IMR-90 (cell line): ENCODE data around the gene SCN11A. TPM values are rescaled to one million over a fixed set of nuclear protein-coding genes. Genes with fewer than 3 reads are reported as not detected.

Source experiments
- ATAC-seq: fragments of 200-7000 bp; cut with Tn5 transposase; 2 replicates; pipeline ENCODE4 v1.9.1; 2020; ENCODE audit warnings: low read depth, mild to moderate bottlenecking, moderate library complexity
- BruUV-seq: library from RNA; stranded (reverse); fragments of 400-500 nt; replicated peaks from 2 replicates; lab custom pipeline; 2021; lab: Mats Ljungman, UMichigan
- CTCF ChIA-PET: fragments of 300-600 bp; formaldehyde crosslinking; extraction: SDS; loops from one replicate; lab custom pipeline; 2021; ENCODE audit warnings: antibody characterized with exemption; lab: Yijun Ruan, JAX
- POLR2A ChIA-PET: fragments of 300-600 bp; sonication (Branson Sonifier 250); formaldehyde crosslinking; loops from one replicate; lab custom pipeline; 2022; ENCODE audit warnings: antibody characterized with exemption; ENCODE audit not compliant: unreplicated experiment; lab: Charles Lee
- DNase-seq: peaks from one replicate; pipeline ENCODE4 v3.0.0; 2013
- H2AFZ ChIP-seq: replicated peaks from 2 replicates; pipeline ENCODE3; 2013; ENCODE audit warnings: low read length, mild to moderate bottlenecking; ENCODE audit not compliant: poor library complexity
- H2AK5ac ChIP-seq: 2 replicates; pipeline ENCODE4 v1.6.1; 2013; ENCODE audit warnings: low read depth, low read length, inconsistent platforms
- H2AK9ac ChIP-seq: replicated peaks from 2 replicates; pipeline ENCODE3; 2013; ENCODE audit warnings: mild to moderate bottlenecking, low read depth, low read length, moderate library complexity; ENCODE audit not compliant: poor library complexity
- H2BK120ac ChIP-seq: 2 replicates; pipeline ENCODE4 v1.6.1; 2013; ENCODE audit warnings: low read depth, low read length, inconsistent platforms
- H2BK15ac ChIP-seq: 3 replicates; pipeline ENCODE4 v1.6.1; 2013; ENCODE audit warnings: low read depth, low read length, inconsistent platforms
- H2BK20ac ChIP-seq: 2 replicates; pipeline ENCODE4 v1.6.1; 2013; ENCODE audit warnings: low read depth, mild to moderate bottlenecking, inconsistent platforms, low read length, moderate library complexity
- H2BK5ac ChIP-seq: 2 replicates; pipeline ENCODE4 v1.6.1; 2013; ENCODE audit warnings: mild to moderate bottlenecking, low read depth, low read length, inconsistent platforms; ENCODE audit not compliant: poor library complexity, severe bottlenecking
- H3K14ac ChIP-seq: replicated peaks from 2 replicates; pipeline ENCODE4 v1.6.1; 2013; ENCODE audit warnings: low read depth, low read length, inconsistent platforms
- H3K18ac ChIP-seq: 2 replicates; pipeline ENCODE4 v1.6.1; 2013; ENCODE audit warnings: low read depth, low read length, control low read depth
- H3K23ac ChIP-seq: 2 replicates; pipeline ENCODE4 v1.6.1; 2013; ENCODE audit warnings: low read depth, low read length, inconsistent platforms
- H3K27ac ChIP-seq: 2 replicates; pipeline ENCODE4 v1.5.1; 2013; ENCODE audit warnings: mild to moderate bottlenecking, control low read depth, low read length; ENCODE audit not compliant: insufficient read depth
- H3K27me3 ChIP-seq: 2 replicates; pipeline ENCODE4 v1.6.1; 2013; ENCODE audit warnings: low read length; ENCODE audit not compliant: control insufficient read depth, insufficient read depth
- H3K36me3 ChIP-seq: 2 replicates; pipeline ENCODE4 v1.6.1; 2013; ENCODE audit warnings: low read length, mixed read lengths; ENCODE audit not compliant: control insufficient read depth, insufficient read depth
- H3K4ac ChIP-seq: 2 replicates; pipeline ENCODE4 v1.6.1; 2013; ENCODE audit warnings: low read depth, low read length, inconsistent platforms
- H3K4me1 ChIP-seq: 2 replicates; pipeline ENCODE4 v1.6.1; 2013; ENCODE audit warnings: low read length, mixed read lengths; ENCODE audit not compliant: control insufficient read depth, insufficient read depth
- H3K4me2 ChIP-seq: 2 replicates; pipeline ENCODE4 v1.6.1; 2013; ENCODE audit warnings: low read depth, mild to moderate bottlenecking, control low read depth, low read length, moderate library complexity
- H3K4me3 ChIP-seq: 2 replicates; pipeline ENCODE4 v1.5.1; 2013; ENCODE audit warnings: low read depth, mild to moderate bottlenecking, control low read depth, low read length, moderate library complexity; ENCODE audit not compliant: insufficient read depth
- H3K56ac ChIP-seq: 2 replicates; pipeline ENCODE4 v1.6.1; 2013; ENCODE audit warnings: low read length, inconsistent platforms; ENCODE audit not compliant: insufficient read depth; ENCODE audit errors: extremely low read depth
- H3K79me1 ChIP-seq, 2 experiments: 2 replicates each; pipeline ENCODE4 v1.6.1; 2013; ENCODE audit warnings: low read length in 2 of 2, inconsistent platforms in 1 of 2, low read depth in 1 of 2
- H3K9ac ChIP-seq: 2 replicates; pipeline ENCODE4 v1.6.1; 2013; ENCODE audit warnings: low read depth, low read length, control low read depth
- H3K9me1 ChIP-seq: 2 replicates; pipeline ENCODE4 v1.6.1; 2013; ENCODE audit warnings: low read length, inconsistent platforms; ENCODE audit not compliant: insufficient read depth
- H3K9me3 ChIP-seq: 2 replicates; pipeline ENCODE4 v1.6.1; 2013; ENCODE audit warnings: low read length; ENCODE audit not compliant: control insufficient read depth, insufficient read depth
- H4K20me1 ChIP-seq: 2 replicates; pipeline ENCODE4 v1.6.1; 2013; ENCODE audit warnings: low read length, inconsistent platforms; ENCODE audit not compliant: insufficient read depth
- H4K5ac ChIP-seq: 2 replicates; pipeline ENCODE4 v1.6.1; 2013; ENCODE audit warnings: mild to moderate bottlenecking, low read depth, low read length, control low read depth
- H4K8ac ChIP-seq, 2 experiments: 2 replicates each; pipeline ENCODE4 v1.6.1; 2013; ENCODE audit warnings: low read depth in 2 of 2, low read length in 2 of 2, control low read depth in 1 of 2, inconsistent platforms in 1 of 2
- H4K91ac ChIP-seq: 2 replicates; pipeline ENCODE4 v1.6.1; 2013; ENCODE audit warnings: low read depth, low read length, inconsistent platforms; ENCODE audit not compliant: insufficient read depth
- FOS ChIP-seq: fragments of 150-350 bp; IDR thresholded peaks from 2 replicates; pipeline ENCODE4 v1.6.1; 2016; ENCODE audit warnings: low read depth, low read length
- WGBS, 2 experiments: methylation state at CpG; one replicate each; pipeline versions ENCODE4 v1.1.5 to v1.1.7; 2013; ENCODE audit warnings: missing lambda C conversion rate in 2 of 2; ENCODE audit not compliant: insufficient read length in 1 of 2; ENCODE audit errors: extremely low coverage in 2 of 2; 5-methylcytosine and 5-hydroxymethylcytosine counted together
- dilution Hi-C: fragments of 300-500 bp; cut with HindIII; formaldehyde crosslinking; loops from one replicate; pipeline ENCODE4 v1.14.3; 2018; ENCODE audit warnings: low sequenced_read_pairs; ENCODE audit not compliant: unreplicated experiment
- in situ Hi-C: fragments of 300-500 bp; cut with MboI; formaldehyde crosslinking; loops from 3 replicates; pipeline ENCODE4 v1.14.3; 2019; ENCODE audit warnings: low sequenced_read_pairs, inconsistent platforms, mixed read lengths
- intact Hi-C: fragments of 100-400 bp; cut with micrococcal nuclease; formaldehyde crosslinking; loops from 2 replicates; pipeline ENCODE4 v1.10.0; 2022
- polyA plus RNA-seq, 3 experiments: library from polyadenylated mRNA; depleted of rRNA; stranded (reverse); fragments of >200 nt; gene quantifications; 2 replicates each; pipeline ENCODE4 v1.2.3, GENCODE V29; 2012; ENCODE audit warnings: low replicate concordance in 1 of 3
- total RNA-seq: library from RNA; depleted of rRNA; stranded (reverse); fragments of >200 nt; gene quantifications from 2 replicates; pipeline ENCODE4 v1.2.3, GENCODE V29; 2012

SCN11A gene
- total and polyA plus RNA-seq, 2 of the 4 experiments (the other 2 are of a cell fraction): under 0.01 to 0.02 TPM

DNA sequence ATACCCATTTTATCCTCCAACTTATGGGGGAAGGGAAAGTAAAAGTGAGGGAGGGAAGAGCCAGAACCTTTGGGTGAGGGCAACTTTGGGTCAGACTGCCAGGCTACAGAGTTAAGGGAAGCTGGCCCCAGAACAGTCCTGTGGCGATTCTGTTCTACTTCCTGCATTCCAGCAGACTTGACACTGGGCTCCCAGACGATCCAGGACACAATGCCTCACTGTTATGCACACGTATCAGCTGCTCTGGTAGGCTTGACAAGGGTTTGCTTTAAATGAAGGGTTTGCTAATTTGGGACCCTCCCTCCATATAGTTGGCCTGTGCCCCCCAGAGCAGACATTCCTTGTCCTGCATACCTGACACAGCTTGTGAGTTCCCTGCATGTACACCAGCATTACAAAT is 45.0 kb upstream of the SCN11A start:
- H3K4me1 ChIP-seq: no peaks in the 10 kb centered on the region
- in situ Hi-C loops: no loop called here
- no peak overlapping the region for H3K18ac ChIP-seq
- intact Hi-C loops: no loop called here
- H3K27ac ChIP-seq: no peak overlapping the region
- ATAC-seq: peak; percentile 41; the same call in 1 of the 2 replicates
- H2BK5ac ChIP-seq: no peak overlapping the region
- no peak overlapping the region for H3K4ac ChIP-seq
- no peak overlapping the region for H3K4me3 ChIP-seq
- H3K23ac ChIP-seq: no peak overlapping the region
- H3K27me3 ChIP-seq: no peaks in the 10 kb centered on the region
- no peak overlapping the region for H4K5ac ChIP-seq
- H2AK9ac ChIP-seq: peak overlapping the region; percentile 12
- H4K91ac ChIP-seq: no peak overlapping the region
- TF ChIP-seq FOS: no peak
- no peaks in the 10 kb centered on the region for H3K9me3 ChIP-seq
- no peak overlapping the region for H2BK120ac ChIP-seq
- H2BK20ac ChIP-seq: no peak overlapping the region
- WGBS, 2 experiments: 50% methylated on average over 1 of the region's 3 CpGs; no CpG with 5 or more reads in 1 of the 2 experiments
- no peak overlapping the region for H4K8ac ChIP-seq
- POLR2A ChIA-PET: no interaction called here
- no peak overlapping the region for H3K14ac ChIP-seq
- H2AFZ ChIP-seq: no peak overlapping the region
- dilution Hi-C loops: no loop called here
- H4K20me1 ChIP-seq: peaks cover 19% of the 10 kb centered on the region; the same call in 1 of the 2 replicates
- CTCF ChIA-PET: no interaction called here
- H2BK15ac ChIP-seq: no peak overlapping the region
- peak; percentile 21 for DNase-seq
- TSS peak; percentile 62 for BruUV-seq
- H3K4me2 ChIP-seq: no peak overlapping the region
- no peak overlapping the region for H2AK5ac ChIP-seq
- no peak overlapping the region for H3K9ac ChIP-seq
- H3K79me1 ChIP-seq: peaks cover 7 to 19% of the 10 kb centered on the region in 2 experiments
- H3K9me1 ChIP-seq: no peaks in the 10 kb centered on the region
- no peak overlapping the region for H3K56ac ChIP-seq
- peaks cover 61% of the 10 kb centered on the region for H3K36me3 ChIP-seq
